Retinal pigment epithelial cell (primary cell): ENCODE results near the gene SLC25A5.

Experiments
- DNase-seq: peaks from one replicate; pipeline ENCODE4 v3.0.0-alpha.2; 2010; ENCODE audit warnings: low read depth
- H3K4me3 ChIP-seq: 2 replicates; pipeline ENCODE4 v1.5.1; 2011; ENCODE audit warnings: mild to moderate bottlenecking, low read length, control low read depth, moderate library complexity
- TF ChIP-seq, protein P1 (sequence below): conservative IDR thresholded peaks from 2 replicates; pipeline ENCODE4 v1.5.1; 2011; ENCODE audit warnings: low read depth, low read length, control low read depth, inconsistent platforms

Gene SLC25A5

DNA sequence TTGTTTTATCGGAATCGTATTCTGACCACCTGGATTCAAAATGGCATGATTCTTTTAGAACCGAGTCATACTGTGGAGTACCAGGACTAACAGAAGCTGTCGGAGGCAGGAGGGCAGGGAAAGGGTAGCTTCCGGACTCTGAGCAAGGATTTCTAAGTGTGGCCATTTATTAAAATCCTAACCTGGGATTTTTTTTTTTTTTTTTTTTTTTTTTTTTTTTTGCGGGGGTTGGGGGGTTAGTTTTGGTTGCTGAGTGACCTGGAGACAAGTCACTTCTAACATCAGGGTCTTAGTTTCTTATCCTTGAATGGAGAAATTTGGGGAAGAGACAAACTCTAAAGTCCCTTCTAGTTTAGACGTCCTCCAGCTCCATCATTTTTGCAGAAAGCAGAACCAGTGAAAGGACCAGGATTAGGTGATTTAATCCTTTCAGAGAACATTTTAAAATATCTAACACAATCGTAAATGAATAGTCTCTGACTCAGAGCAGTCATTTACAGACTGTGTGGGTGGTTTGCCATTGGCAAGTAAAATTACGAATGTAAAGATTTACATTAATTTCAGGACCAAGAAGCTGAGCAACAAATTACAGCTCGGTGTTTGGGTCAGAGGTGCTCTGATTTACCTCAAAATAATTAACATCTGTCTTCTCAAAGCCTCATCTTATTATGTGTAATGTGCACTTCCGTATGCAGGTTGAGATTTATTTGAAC lies 7.3 kb downstream of the SLC25A5 start:
- TF ChIP-seq, protein P1, sequence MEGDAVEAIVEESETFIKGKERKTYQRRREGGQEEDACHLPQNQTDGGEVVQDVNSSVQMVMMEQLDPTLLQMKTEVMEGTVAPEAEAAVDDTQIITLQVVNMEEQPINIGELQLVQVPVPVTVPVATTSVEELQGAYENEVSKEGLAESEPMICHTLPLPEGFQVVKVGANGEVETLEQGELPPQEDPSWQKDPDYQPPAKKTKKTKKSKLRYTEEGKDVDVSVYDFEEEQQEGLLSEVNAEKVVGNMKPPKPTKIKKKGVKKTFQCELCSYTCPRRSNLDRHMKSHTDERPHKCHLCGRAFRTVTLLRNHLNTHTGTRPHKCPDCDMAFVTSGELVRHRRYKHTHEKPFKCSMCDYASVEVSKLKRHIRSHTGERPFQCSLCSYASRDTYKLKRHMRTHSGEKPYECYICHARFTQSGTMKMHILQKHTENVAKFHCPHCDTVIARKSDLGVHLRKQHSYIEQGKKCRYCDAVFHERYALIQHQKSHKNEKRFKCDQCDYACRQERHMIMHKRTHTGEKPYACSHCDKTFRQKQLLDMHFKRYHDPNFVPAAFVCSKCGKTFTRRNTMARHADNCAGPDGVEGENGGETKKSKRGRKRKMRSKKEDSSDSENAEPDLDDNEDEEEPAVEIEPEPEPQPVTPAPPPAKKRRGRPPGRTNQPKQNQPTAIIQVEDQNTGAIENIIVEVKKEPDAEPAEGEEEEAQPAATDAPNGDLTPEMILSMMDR, result no peak
- H3K4me3 ChIP-seq, result no peak overlapping the region
- no peak for DNase-seq

- DNase-seq, result peak; percentile 74
- TF ChIP-seq, protein P1, result no peak
- no peak overlapping the region for H3K4me3 ChIP-seq
These were observed 9.6 kb downstream of the SLC25A5 start for GRCh38 chrX:119477812-119478232.

DNA sequence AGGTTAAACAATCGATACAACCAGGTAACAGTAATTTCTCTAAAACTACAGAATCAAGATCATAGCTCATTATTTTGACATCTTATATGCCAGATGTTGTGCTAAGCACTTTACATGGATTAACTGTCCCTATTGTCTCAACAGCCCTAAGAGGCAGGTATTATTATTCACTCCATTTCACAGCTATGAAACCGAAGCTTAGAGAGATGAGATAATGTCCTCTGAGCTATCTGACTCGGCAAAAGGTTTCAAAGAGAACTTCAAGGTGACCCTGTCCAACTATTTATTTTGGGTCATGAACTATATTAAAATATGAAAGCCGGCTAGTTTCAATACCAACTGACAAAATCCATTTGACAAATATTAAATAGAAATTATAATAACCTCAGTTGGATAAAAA lies 10.3 kb downstream of the SLC25A5 start:
- no peak overlapping the region for H3K4me3 ChIP-seq
- TF ChIP-seq, protein P1, result no peak
- no peak for DNase-seq

- TF ChIP-seq, protein P1, result no peak
- no peak for DNase-seq
- H3K4me3 ChIP-seq, result no peak overlapping the region
These were observed 11.6 kb downstream of the SLC25A5 start for GRCh38 chrX:119479845-119480244.

GRCh38 chrX:119481323-119481801 lies 13.1 kb downstream of the SLC25A5 start:
- no peak for DNase-seq
- TF ChIP-seq, protein P1, result no peak
- no peak overlapping the region for H3K4me3 ChIP-seq

GRCh38 chrX:119482041-119482440 lies 13.8 kb downstream of the SLC25A5 start:
- peak overlapping the region; percentile 36 for H3K4me3 ChIP-seq
- no peak for DNase-seq
- TF ChIP-seq, protein P1, result no peak
